SHP77 treated with DMSO at 0.1 percent for 48 hours (cell line): Measurements from ENCODE around the gene RGSL1.
A peak's percentile ranks its signal among the peaks of the same experiment; 100 is the strongest.

Source experiments
- DNase-seq: peaks from one replicate; lab custom pipeline; 2025; lab: John Stamatoyannopoulos, UW

The RGSL1 gene

DNA sequence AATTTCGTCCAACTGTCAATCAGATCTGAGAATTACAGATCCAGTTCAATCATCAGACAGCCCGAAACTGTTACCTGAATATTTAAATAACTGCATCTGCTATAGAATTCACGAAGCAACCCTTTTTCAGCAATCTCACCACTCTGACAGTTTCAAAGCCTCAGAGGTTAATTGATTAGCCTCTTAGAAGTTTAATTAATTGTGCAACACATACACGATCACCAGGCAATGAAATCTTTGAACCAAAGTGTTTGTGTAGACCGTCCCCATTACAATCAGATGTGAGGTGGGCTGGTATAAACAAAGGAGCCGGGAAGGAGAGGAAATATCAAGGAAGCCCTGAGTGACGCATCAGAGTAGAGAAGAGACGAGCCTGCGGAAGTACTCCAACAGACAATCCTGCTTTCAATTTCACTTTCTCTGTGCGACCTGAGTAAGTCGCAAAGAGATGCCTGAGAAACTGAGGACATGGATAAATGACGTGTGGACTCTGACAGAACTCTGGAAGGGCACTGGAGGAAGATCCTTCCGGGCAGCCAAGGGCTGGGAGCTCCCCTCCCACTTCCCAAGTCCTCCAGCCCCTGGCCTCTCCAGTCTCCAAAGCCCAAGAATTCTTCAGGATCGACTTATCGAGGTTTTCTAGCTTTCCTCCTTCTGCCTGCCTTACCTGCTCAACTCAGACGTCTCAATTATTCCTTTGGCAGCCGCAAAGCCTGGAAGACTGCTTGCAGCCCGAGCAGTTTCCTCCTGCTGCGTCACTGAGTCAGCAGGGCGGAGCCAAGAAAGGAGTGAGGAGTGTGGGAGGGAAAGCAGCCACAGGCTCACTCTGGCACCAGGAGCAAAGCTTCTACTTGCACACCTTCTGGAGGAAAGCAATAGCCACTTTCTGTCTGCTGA lies 138.8 kb downstream of the RGSL1 start, which contains the start of gene RNASEL:
Gene RNASEL, minus strand, starts transcription at position 757 of the 897 bp plus-strand sequence. CDS start 2,450 bp downstream, outside the sequence.
- peak; percentile 8 for DNase-seq

DNA sequence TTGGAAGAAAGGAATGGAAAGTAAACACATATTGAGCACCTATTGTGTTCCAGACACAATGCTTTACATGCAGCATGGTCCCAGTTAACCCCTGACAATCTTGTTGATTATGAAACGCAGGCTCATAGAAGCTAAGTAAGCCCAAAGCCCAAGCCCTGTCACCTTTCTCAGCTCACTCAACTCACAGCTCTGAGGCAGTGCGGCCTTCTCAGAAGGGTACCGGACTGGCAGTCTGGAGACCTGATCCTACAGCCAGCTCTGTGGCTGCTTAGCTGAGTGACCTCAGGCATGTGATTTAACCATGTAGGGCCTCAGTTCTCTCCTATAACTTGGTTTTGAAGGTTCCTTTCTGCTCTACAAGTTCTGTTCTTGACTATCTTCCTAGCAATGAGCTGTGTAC lies 139.6 kb downstream of the RGSL1 start:
- DNase-seq: no peak

DNA sequence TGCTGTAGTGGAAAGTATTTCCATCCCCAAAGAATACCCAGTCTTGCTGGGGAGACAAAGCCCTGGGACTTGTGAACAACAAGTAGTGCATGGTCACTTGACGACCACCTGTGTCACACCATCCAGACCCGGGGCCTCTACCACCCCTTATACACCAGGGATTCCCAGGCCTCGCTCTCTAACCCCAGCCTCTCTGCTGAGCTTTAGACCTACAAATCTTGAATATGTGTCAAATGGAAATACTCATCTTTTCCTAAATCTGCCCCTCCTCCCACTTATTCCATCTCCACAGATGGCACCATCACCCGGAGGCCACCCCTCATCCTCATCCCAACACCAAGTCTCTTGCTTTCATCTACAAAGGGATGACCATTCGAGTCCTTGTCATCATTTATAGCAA lies 140.0 kb downstream of the RGSL1 start:
- DNase-seq: no peak

DNA sequence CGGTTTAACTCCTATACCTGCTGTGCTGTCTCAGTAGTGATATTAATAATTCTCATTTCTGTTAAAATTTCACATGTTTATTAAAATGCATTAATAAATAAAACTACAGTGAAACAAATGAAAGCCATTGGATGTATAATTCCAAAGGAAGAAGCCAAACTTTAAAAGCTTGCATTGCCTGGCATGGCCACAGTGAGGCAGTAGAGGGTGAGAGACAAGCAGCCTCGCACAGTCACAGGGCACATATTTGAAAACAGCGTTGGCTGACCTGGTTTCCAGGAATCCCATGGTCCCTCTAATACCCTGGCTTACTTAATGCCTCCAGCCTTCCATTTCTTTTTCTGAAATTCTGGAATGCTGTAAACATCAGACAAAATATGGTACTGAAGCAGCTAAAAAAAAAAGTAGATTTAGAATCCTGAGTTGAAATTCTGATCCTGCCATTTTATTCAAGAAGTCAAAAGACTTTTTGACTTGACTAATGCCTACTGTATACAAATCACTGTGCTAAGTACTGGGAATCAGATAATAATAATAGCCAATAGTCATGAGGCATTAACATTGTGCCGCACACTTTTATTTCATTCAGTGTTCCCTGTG lies 145.8 kb downstream of the RGSL1 start:
- peak; percentile 50 for DNase-seq

DNA sequence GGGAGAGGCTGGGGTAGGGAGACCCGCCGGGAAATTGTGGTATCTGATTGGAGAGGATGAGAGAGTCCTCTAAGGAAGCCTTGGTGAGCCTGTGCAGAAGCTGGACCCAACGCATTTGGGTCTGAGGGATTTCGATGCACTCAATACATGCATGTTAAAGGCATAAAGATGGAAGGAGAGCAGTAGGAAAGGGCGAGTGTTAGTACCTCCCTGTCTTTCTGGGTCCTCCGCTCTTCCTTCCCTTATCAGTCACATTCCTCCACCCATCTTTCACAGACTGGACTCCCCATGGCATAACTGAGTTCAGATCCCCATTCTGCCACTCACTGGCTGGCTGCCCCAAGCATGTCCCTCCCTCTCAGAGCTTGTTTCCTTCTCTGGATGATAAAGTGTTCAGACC lies 147.0 kb downstream of the RGSL1 start:
- no peak for DNase-seq

DNA sequence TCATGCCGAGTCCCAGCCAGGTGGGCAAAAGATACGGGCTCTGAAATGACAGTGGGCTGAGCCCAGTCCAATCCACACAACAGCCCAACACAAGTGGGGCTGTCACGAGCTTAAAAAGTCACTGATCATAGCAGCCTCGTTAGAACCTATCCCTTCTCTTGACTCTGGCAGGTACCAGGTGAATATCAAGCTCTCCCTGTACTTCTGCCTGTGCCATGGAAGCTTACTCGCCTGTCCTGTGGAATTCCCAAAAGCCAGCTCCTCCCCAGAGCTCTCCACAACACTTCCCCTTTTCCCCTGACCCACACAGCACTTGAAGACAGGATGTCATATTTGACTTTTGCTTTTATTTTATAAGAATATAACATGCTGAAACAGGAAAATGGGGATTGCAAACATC lies 148.3 kb downstream of the RGSL1 start:
- DNase-seq: no peak

DNA sequence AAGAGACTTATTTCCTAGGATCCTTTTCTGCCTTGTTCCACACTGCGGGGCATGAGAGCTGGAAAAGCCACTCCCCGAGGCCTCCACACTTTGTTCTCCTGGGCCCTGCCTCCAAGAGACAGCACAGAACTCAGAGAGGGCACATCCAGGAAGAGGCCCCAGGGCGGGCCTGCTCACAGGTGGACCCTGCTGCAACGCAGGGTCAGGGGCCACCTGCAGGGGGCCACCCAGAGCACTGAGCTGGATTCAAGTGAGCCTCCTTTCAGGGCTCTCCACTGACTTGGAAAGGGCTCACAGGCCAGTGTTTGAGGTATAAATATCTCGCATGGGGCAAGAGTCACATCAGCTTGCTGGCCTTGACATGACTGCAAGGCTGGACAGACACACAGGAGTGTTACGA lies 149.4 kb downstream of the RGSL1 start:
- DNase-seq: no peak

DNA sequence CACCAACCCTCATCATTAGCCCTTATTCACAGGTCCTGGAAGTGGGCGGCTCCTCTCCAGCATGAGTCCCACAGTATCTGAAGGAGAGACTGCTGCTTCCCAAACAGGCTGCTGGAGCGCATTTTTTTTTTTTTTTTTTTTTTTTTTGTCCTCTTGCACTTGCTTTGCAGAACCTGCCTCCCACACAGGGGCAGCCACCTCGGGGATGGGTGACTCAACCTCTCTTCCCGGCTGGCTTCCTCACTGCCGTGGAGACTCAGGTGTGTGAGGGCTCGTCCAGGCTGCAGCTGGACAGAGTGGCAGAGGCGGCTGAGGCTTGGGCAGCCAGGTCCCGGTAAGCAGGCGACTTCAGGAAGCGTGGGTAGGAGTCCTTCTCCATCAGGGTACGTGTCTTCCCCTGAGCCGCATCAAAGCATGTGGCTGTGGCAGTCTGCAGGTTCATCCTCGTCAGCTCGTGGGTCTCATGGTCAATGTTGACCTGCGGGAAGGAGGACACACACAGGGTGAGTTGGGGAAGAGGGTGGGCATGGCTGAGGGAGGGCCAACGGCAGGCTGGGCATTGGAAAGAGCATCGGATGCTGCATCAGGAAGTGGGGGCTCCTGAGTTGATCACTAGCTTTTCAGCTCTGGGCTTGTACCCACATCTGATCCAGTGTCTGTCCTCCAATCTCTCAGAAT lies 150.2 kb downstream of the RGSL1 start:
- no peak for DNase-seq

DNA sequence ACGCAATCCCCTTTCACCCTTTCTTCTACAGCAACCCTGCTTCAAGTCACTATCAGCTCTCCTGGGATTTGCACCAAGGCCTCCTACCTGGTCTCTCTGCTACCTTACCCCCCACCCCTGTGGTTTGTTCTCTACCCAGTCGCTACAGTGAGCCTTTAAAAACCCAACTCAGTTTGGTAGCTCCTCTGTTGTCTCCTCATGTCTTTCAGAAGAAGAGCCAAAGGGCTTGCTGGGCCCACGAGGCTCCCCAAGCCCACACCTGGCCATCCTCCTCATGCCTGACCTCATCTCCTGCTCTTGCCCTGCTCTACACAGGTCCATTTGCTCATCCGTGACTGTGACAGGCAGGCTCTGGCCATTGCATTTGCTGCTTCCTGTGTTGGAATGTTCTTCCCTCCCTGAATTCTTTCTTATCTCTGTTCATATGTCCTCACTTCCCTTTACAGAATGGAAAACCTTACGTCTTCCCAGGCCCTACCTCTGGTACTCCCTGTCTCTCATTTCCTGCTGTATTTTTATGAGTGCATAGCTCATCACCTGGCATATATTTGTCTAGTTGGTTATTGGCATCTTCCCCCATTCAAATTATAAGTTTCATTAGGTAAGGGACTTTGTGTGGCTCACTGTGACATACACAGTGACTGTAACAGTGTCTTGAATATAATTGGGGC lies 150.9 kb downstream of the RGSL1 start:
- no peak for DNase-seq

DNA sequence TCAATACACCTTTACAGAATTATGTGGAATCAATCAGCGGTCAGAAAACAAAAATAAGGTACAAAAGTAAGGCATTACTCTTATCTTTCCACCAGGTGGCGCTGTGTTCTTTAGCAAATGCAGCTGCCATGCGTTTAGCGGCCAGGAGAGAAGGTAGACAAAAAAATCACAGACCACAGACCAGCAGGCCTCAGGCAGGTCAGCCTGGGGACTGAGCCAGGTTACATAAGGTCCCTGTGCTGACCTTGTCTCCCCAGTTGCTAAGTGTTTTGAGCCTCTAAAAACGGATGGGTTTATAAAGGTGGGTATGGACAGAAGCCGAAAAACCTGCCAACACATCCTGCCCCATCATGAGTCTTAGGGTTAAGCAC lies 151.5 kb downstream of the RGSL1 start:
- peak; percentile 58 for DNase-seq

DNA sequence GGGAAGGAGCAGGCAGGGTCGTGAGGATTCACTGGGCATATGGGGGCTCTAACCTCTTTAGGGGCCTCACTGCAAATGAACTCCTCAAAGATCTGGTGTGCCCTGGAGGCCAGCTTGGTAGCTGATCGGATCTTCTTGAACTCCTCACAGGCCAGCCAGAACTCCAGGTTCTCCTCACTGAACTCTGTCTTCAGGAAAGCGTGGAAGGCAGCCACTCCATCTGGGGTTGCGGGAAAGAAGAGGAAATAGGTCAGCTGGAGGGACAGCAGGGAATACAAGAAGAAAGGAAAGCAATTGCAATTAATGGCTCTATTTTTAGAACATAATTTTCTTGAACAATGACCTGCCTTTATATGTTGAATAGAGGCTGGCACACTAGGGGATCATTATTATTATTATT lies 152.0 kb downstream of the RGSL1 start:
- DNase-seq: no peak

DNA sequence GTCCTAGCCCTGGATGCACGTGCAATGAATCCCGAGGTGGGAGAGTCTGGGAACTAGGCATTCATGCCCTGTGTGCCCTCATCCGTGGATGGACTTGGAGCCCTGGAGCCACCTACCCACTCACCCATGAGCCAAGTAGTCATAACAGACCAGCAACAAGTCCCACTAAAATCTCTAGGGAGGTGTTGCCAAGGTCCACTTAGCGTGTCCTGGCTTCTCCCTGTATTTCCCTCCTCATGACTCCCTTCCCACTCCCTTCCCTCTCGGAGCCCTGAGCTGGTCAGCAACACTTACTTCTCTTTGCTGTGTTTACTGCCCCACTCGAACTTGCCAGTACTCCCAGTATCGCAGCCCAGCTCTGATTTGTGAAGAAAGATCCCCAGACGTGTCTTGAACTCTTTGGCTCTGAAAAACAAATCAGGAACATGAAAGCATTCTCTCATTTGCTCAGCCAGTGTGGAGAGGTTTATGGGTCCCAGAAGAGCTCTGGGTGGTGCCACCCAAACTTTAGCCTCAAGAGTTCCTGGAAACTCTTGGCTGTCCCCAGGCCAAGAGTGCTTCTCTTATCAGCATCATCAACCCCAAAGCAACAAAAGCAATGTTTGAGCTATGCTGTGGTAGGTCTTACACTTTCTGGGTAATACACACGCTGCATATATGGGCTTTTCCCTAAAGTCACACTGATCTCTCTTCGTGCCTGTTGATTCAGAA lies 153.1 kb downstream of the RGSL1 start:
- DNase-seq: no peak

DNA sequence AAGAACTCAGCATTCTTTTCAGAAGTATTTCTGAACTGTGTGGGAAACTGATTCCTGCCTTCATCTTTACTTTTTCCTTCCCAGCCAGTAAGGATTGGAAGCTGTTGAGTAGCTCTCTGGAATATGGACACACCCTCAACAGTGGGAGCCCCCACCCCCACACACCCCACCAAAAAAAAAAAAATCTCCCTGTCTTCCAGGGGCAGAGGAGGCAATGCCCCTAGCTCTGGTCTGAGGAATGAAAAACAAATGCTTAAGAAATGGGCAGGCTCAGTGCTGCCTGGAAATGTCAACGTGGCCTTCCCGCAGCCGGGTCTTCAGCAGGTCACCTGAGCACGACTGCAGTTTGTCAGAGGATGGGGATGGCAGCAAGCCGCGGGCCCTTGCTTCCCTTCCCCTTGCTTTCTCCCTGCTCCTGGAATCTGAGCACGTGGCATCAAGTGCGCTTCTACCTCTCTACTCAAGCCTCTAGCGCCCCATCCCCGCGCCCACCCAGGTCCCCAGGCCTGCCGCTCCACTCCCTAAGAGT lies 153.8 kb downstream of the RGSL1 start:
- DNase-seq: no peak

DNA sequence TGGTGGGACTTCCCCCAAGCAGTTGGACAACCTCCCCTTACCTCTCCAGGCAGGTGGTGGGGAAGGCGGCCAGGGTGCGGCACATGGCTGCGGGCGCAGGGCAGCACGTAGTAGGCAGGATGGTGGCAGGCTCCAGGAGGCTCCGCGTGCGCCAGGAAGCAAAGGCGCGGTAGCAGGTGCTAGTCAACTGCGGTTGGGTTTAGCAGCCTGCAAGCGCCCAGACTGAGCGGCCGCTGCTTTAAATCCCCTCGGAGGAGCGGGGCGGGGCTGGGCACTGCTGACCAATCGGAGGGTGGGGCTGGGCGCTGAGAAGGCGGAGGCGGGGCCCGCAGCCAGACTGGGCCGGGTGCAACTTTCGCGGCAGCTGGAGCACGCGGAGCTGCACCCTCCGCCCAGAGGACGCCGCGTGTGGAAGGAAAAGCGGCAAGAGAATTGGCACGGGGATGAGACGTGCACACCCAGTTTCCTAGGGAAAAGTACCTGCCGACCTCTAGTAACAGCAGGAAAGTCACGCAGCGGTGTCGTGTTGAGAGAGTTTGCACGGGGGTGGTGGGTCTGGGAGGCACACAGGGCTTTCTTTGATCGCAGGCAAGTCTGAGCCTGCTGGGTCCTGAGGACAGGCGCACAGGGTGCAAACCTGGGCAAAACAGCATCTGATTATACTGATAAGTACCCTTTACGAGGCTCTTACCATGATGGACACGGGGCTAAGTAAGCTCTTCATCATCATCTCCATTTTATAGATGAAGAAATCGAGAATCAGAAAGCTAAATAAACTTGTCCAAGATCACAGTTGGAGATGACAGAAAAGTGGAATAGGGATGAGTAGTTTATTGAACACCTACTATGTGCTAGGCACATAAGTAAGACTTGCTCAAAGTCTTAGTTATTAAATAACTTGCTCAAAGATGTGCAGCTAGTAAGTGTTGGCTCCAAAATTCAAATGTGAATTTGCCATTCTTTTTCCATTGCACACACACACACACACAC lies 154.5 kb downstream of the RGSL1 start, which contains the start of gene RGS16:
Gene RGS16, minus strand, starts transcription at position 215 of the 990 bp plus-strand sequence. Its CDS starts 130 bp downstream, at position 85.
- DNase-seq: peak; percentile 88

DNA sequence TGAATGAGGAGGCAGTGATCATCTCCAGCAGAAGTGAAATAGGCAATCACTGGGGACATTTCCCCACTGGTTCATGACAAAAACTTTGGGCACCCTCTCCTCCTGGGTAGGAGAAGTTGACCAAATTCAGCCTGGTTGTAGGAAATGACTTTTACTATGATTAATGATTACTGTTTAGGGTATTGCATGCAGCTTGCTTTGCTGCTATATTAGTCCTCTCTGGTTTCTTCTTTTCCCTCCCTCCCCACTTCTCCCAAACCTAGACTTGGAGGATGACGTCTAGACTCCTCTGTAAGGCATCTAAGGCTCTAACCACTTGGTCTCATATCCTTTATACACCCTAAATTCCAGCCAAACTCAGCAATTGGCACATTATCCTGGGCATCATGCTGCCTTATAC lies 157.6 kb downstream of the RGSL1 start:
- DNase-seq: no peak

DNA sequence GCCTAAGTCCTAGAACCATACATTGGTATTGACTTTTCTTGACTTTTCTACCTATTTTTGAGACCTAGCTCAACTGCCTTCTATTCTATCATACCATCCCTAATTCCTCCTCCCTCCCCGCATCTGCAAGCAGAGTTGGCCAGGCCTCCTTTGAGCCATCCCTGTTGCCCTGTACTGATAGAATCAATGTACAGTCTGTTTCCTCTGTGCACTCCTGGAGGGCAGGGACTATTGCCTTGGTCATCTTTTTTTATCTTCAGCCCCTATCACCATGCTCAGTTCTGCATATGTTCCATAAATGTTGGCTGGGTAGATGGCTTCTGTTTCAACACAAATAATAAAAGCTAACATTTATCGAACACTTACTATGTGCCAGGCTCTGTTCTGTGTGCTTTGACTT lies 158.3 kb downstream of the RGSL1 start:
- no peak for DNase-seq

DNA sequence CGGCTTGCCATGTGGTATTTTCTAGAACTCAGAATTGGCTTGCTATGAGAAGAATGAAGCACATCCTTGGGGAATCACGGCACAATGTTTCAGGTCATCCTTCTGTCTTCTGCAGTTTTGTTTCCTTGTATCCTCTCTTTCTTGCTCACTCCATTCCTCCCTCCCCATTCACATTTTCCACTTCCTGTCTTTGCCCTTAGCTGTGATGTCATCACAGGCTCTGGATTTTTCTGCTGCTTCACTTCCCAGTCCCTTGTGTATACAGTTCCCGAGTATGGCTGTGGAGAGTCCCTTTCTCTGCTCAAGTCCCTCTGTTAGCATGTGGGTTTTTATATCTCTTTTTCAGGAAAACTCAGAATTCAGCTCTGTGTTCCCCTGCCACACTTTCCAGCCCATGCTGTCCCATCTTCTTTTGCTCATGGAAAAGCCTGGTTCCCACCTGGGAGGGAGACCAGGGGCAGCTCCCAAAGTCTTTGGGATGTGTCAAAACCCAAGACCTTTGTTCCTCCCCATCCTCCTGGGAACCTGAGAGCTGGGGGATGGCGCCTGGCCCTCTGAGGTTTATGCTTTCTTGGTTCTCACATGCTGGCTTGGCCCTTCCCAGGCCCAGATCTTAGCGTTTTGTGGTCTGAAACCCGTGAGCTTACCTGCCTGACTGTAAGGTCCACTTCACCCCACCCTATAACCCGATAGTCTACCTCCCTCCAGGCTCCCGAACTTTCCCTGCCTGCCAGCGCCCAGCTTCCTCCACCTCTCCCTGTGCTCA lies 159.1 kb downstream of the RGSL1 start:
- peak; percentile 29 for DNase-seq
